Neural progenitor cell (in vitro differentiated cells): ENCODE results near the gene NIPSNAP3A. TPM values are rescaled to one million over a fixed set of nuclear protein-coding genes. Genes with fewer than 3 reads are reported as not detected.

Experiments used
- DNase-seq: peaks from one replicate; pipeline ENCODE4 v3.0.0-alpha.2; 2016; ENCODE audit warnings: low spot score
- H2AFZ ChIP-seq: fragments of 200-600 bp; sonication (generic); replicated peaks from 2 replicates; pipeline ENCODE4 v1.6.1; 2016; ENCODE audit warnings: antibody characterized with exemption
- H3F3A ChIP-seq: fragments of 200-600 bp; sonication (generic); 2 replicates; pipeline ENCODE4 v1.6.1; 2016; ENCODE audit warnings: antibody characterized with exemption, low read depth
- H3K27ac ChIP-seq: fragments of 200-600 bp; sonication (generic); 2 replicates; pipeline ENCODE4 v1.5.1; 2016; ENCODE audit warnings: mild to moderate bottlenecking
- H3K27me3 ChIP-seq: fragments of 200-600 bp; sonication (generic); 2 replicates; pipeline ENCODE4 v1.6.1; 2016; ENCODE audit warnings: mild to moderate bottlenecking, moderate library complexity
- H3K36me3 ChIP-seq: fragments of 200-600 bp; sonication (generic); 2 replicates; pipeline ENCODE4 v1.5.1; 2016
- H3K4me1 ChIP-seq: fragments of 200-600 bp; sonication (generic); 2 replicates; pipeline ENCODE4 v1.6.1; 2016; ENCODE audit warnings: mixed run types
- H3K4me2 ChIP-seq: fragments of 200-600 bp; sonication (generic); 2 replicates; pipeline ENCODE4 v1.6.1; 2016
- H3K4me3 ChIP-seq: fragments of 200-600 bp; sonication (generic); 2 replicates; pipeline ENCODE4 v1.5.1; 2016
- H3K79me2 ChIP-seq: fragments of 200-600 bp; sonication (generic); 2 replicates; pipeline ENCODE4 v1.6.1; 2016; ENCODE audit warnings: low read depth
- H3K9ac ChIP-seq: fragments of 200-600 bp; sonication (generic); 2 replicates; pipeline ENCODE4 v1.6.1; 2016
- H3K9me3 ChIP-seq: fragments of 200-600 bp; sonication (generic); 2 replicates; pipeline ENCODE4 v1.5.1; 2016; ENCODE audit warnings: low read depth
- H4K20me1 ChIP-seq: fragments of 200-600 bp; sonication (generic); 2 replicates; pipeline ENCODE4 v1.6.1; 2016; ENCODE audit warnings: low read depth
- H3K27ac Mint-ChIP-seq: 3 replicates; pipeline ENCODE4 v1.8.0; 2021; ENCODE audit warnings: mixed read lengths
- H3K27me3 Mint-ChIP-seq: 2 replicates; pipeline ENCODE4 v1.8.0; 2022; ENCODE audit warnings: low read depth, mild to moderate bottlenecking, inconsistent platforms, moderate library complexity, mixed read lengths; ENCODE audit not compliant: insufficient read depth
- H3K36me3 Mint-ChIP-seq: 3 replicates; pipeline ENCODE4 v1.8.0; 2021; ENCODE audit warnings: mixed read lengths
- H3K4me1 Mint-ChIP-seq: 3 replicates; pipeline ENCODE4 v1.8.0; 2021; ENCODE audit warnings: mixed read lengths
- H3K4me3 Mint-ChIP-seq: 3 replicates; pipeline ENCODE4 v1.8.0; 2021; ENCODE audit warnings: mild to moderate bottlenecking, moderate library complexity, mixed read lengths
- H3K9me3 Mint-ChIP-seq: 3 replicates; pipeline ENCODE4 v1.8.0; 2020; ENCODE audit warnings: mixed read lengths
- CTCF ChIP-seq: fragments of 200-600 bp; sonication (generic); IDR thresholded peaks from 2 replicates; pipeline ENCODE4 v1.5.1; 2017; ENCODE audit warnings: antibody characterized with exemption, mild to moderate bottlenecking
- EZH2 ChIP-seq: fragments of 200-600 bp; sonication (generic); IDR thresholded peaks from 2 replicates; pipeline ENCODE4 v1.6.1; 2017; ENCODE audit warnings: antibody characterized with exemption, mild to moderate bottlenecking, moderate library complexity
- EZH2phosphoT487 ChIP-seq: fragments of 200-600 bp; sonication (generic); IDR thresholded peaks from 2 replicates; pipeline ENCODE4 v1.6.1; 2017; ENCODE audit warnings: antibody characterized with exemption
- total RNA-seq: library from RNA; depleted of rRNA; stranded (reverse); fragments of >200 nt; gene quantifications from 2 replicates; pipeline ENCODE4 v1.2.3, GENCODE V29; 2015; ENCODE audit warnings: low replicate concordance

Gene NIPSNAP3A
- total RNA-seq, 1 donor from 2014 or later, result 55.3 TPM

GRCh38 chr9:104788251-104788650 lies 40.8 kb downstream of the NIPSNAP3A start:
- Mint-ChIP-seq H3K27me3 (peaks cover 2% of the 10 kb centered on the region), H3K27ac (no peak overlapping the region), H3K36me3 (peaks cover 25% of the 10 kb centered on the region), H3K9me3 (no peaks in the 10 kb centered on the region), H3K4me1 (no peaks in the 10 kb centered on the region), H3K4me3 (no peak overlapping the region)
- H4K20me1 ChIP-seq, result no peaks in the 10 kb centered on the region
- H3K9me3 ChIP-seq, result no peaks in the 10 kb centered on the region
- no peaks in the 10 kb centered on the region for H3K4me1 ChIP-seq
- no peak overlapping the region for H3K9ac ChIP-seq
- H3K27ac ChIP-seq, result no peak overlapping the region
- H3K79me2 ChIP-seq, result no peaks in the 10 kb centered on the region
- H3F3A ChIP-seq, result no peaks in the 10 kb centered on the region
- H3K36me3 ChIP-seq, result peaks cover 13% of the 10 kb centered on the region
- no peak for DNase-seq
- H2AFZ ChIP-seq, result no peak overlapping the region
- no peak overlapping the region for H3K4me3 ChIP-seq
- H3K27me3 ChIP-seq, result no peaks in the 10 kb centered on the region
- no peak overlapping the region for H3K4me2 ChIP-seq
- TF ChIP-seq EZH2 (no peak), EZH2phosphoT487 (no peak), CTCF (no peak)

GRCh38 chr9:104794070-104794469 lies 46.6 kb downstream of the NIPSNAP3A start:
- H3K27ac ChIP-seq, result no peak overlapping the region

GRCh38 chr9:104795082-104795481 lies 47.6 kb downstream of the NIPSNAP3A start:
- H3K9me3 ChIP-seq, result no peaks in the 10 kb centered on the region
- H3K27ac Mint-ChIP-seq, result no peak overlapping the region
- no peaks in the 10 kb centered on the region for H4K20me1 ChIP-seq
- no peak overlapping the region for H3K4me3 ChIP-seq
- peaks cover 7% of the 10 kb centered on the region for H3K36me3 ChIP-seq
- H3K27me3 ChIP-seq, result no peaks in the 10 kb centered on the region
- no peaks in the 10 kb centered on the region for H3K79me2 ChIP-seq
- H3K9me3 Mint-ChIP-seq, result no peaks in the 10 kb centered on the region
- no peak overlapping the region for H3K9ac ChIP-seq
- H3K27ac ChIP-seq, result no peak overlapping the region
- H3K4me2 ChIP-seq, result no peak overlapping the region
- H3F3A ChIP-seq, result no peaks in the 10 kb centered on the region
- H3K27me3 Mint-ChIP-seq, result peaks cover 4% of the 10 kb centered on the region
- H3K4me3 Mint-ChIP-seq, result no peak overlapping the region
- no peak overlapping the region for H2AFZ ChIP-seq
- H3K4me1 ChIP-seq, result no peaks in the 10 kb centered on the region
- TF ChIP-seq EZH2, result no peak
- no peak for TF ChIP-seq CTCF
- no peak for TF ChIP-seq EZH2phosphoT487
- no peak for DNase-seq
- peaks cover 33% of the 10 kb centered on the region for H3K36me3 Mint-ChIP-seq
- H3K4me1 Mint-ChIP-seq, result no peaks in the 10 kb centered on the region

More at GRCh38 chr9:104794070-104794469, 46.6 kb downstream of the NIPSNAP3A start:
- Mint-ChIP-seq H3K4me1 (no peaks in the 10 kb centered on the region), H3K4me3 (no peak overlapping the region), H3K27me3 (peaks cover 4% of the 10 kb centered on the region), H3K27ac (no peak overlapping the region), H3K36me3 (peaks cover 33% of the 10 kb centered on the region), H3K9me3 (no peaks in the 10 kb centered on the region)
- TF ChIP-seq EZH2phosphoT487 (no peak), CTCF (no peak), EZH2 (no peak)
- Histone ChIP-seq H3K36me3 (peaks cover 7% of the 10 kb centered on the region), H3K9ac (no peak overlapping the region), H3K79me2 (no peaks in the 10 kb centered on the region), H3K4me2 (no peak overlapping the region), H3K4me3 (no peak overlapping the region), H3K9me3 (no peaks in the 10 kb centered on the region), H4K20me1 (no peaks in the 10 kb centered on the region), H2AFZ (no peak overlapping the region), H3F3A (no peaks in the 10 kb centered on the region), H3K27me3 (no peaks in the 10 kb centered on the region), H3K4me1 (no peaks in the 10 kb centered on the region)
- DNase-seq, result no peak
